HG03565 (cell line): ENCODE measurements around the gene CTSF.
"Not testable (repeated sequence)": the region's sequence is repeated elsewhere in the genome, so short reads cannot be mapped to it uniquely, and the experiment has no call there.

ENCODE experiments used
- ATAC-seq: cut with Tn5 transposase; IDR thresholded peaks from one replicate; pipeline ENCODE4 v1.9.1; 2021; ENCODE audit warnings: mild to moderate bottlenecking, moderate library complexity; ENCODE audit not compliant: unreplicated experiment

Gene CTSF

DNA sequence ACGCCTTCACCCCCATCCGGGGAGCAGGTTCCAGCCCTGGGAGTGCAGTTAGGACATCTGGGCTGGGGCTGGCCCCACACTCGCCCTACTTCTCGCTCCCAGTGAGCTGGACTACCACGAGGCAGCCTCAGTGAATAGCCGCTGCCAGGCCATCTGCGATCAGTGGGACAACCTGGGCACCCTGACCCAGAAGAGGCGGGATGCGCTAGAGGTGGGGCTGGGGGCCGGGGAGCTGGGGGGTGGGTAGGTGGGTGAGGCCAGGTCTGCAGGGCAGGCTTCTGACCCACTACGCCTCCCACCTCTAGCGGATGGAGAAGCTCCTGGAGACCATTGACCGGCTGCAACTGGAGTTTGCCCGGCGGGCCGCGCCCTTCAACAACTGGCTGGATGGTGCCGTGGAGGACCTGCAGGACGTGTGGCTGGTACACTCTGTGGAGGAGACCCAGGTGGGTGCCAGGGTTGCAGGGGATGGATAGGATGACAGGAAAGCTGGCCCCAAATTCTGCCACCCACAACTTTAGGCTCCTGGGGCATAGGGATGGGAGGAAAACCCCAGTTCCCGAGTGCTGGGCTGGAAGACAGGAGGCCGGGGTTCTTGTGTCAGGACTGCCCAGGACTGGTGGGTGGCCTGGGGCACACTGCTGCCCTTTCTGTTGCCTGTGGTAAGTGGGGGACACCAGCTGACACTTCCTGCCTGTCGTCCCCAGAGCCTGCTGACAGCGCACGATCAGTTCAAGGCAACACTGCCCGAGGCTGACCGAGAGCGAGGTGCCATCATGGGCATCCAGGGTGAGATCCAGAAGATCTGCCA, 8.3 kb downstream of the CTSF start:
- ATAC-seq = no peak

DNA sequence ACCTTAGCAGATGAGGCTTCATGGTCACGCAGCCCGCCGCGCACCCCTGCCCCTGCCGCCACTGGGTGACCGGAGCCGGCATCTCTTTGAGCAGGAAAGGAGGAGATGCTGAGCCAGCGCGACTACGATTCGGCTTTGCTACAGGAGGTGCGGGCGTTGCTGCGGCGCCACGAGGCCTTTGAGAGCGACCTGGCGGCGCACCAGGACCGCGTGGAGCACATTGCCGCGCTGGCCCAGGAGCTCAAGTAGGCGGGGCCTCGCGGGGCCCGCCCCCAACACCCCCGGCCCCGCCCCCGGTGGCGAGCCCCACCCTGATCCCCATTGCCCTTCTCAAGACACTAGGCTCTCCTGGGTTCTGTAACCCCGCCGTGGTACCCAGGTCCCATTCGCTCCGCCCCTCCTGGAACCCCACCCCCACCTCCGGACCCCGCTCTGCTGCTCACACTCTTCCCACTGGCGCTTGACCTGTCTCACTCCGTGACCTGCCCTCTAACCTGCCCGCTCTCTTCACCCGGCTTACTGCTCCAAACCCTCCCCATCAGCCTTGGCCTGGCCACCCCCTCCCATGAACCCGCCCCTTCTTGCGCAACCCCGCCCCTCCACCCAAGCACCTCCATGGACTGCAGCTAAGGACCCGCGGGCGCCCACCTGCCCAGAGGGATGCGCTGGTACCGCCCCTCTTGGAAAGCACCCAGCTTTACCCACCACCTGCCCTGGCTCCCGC, 9.1 kb downstream of the CTSF start:
- ATAC-seq = no peak

DNA sequence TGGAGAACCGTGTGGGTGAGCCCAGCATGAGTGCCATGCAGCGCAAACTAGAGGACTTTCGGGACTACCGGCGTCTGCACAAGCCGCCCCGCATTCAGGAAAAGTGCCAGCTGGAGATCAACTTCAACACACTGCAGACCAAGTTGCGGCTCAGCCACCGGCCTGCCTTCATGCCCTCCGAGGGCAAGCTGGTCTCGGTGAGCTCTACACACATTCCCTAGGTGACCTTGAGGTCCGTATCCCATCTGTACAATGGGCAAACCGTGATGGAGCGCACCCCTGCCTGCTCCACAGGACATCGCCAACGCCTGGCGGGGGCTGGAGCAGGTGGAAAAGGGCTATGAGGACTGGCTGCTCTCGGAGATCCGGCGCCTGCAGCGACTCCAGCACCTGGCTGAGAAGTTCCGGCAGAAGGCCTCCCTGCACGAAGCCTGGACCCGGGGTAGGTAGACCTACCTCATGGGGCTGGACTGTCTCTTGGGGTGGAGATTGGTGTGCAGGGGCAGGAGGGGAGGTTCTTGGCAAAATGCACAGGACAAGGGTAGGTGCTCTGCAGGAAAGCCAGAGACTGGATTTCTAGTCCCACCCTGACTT, 10.6 kb downstream of the CTSF start:
- no peak for ATAC-seq

DNA sequence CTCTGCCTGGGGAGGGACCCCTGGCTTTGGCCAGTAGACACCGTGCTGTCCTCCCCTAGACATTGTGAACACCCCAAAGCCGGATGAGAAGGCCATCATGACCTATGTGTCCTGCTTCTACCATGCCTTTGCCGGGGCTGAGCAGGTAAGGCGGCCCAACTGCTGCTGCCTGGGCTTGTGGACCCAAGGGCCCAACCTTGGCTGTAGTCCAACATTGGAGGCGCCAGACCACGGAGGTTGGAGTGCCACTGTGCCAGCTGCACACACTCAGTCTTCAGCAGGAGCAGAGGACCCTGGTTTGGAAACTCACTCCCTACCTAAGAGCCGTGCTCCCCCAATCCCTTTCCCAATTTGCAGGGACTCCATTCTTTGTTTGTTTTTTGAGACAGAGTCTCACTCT, 12.3 kb downstream of the CTSF start:
- no peak for ATAC-seq

DNA sequence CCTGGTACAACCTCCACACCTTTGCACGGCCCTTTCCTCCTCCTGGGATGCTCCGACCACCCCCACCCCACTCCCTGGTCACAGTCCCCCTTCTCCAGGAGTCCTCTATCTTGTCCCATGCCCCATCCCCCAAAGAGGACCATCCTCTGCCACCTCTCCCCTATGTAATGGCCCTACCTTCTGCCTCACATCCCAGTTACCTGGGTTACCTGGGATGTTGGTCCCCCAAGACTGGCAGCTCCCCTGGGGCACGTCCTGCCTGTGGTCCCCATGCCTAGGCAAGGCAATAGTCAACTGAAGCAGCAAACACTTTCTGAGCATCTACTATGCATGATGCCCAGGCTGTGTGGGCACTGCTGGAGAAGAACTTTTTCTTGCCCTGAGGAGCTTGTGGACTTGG, 13.0 kb downstream of the CTSF start:
- no peak for ATAC-seq

DNA sequence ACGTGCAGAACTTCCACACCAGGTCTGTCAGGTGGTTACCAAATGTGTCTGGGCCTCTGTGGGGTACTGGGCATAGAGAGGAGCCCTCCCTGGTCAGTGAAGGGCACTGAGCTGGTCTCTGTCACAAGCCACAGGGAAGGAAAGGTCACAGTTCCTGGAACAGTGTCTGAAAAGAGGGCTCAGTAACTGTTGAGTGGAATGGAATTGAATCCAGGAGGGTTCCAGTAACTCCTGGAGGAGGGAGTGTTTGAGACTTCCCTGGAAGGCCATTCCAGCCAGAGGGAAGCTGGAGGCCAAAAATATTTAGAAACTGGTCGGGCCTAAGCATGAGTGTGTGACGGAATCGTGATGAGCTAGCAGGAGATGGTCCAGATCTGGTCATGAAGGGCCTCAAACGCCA, 13.8 kb downstream of the CTSF start:
- no peak for ATAC-seq

DNA sequence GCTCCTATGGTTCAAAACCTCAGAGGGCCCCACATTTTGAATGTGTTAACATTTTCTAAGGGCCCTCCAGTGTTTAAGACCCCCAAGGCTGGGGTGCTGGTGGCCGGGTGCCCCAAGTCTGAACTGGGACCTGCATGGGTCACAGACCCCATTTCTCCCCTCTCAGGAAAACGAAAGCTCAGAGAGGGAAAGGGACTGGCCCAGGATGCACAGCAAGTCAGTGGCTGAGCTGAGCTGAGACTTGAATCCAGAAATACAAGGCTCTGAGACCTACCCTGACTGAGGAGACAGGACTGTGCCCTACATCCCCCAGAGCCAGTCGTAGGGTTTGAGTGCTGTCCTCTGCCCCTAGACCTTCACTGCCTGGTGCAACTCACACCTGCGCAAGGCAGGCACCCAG, 17.5 kb downstream of the CTSF start:
- ATAC-seq = no peak

DNA sequence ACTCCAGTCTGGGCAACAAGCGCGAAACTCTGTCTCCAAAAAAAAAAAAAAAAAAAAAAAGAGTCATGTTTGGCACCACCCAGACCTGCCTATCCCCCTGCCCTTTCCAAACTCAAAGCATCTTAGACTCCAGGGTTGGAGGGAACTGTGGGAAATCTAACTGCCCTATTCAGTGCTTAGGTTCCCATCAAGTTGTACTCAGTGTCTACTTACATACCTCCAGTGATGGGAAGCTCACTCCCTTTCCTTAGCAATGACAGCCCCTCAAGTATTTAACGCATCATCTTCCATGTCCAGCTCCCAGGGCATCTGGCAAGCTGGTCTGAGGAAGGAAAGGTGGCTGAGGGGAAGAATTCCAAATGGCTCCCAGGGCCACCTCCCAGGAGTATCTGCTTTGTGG, 18.7 kb downstream of the CTSF start:
- no peak for ATAC-seq

DNA sequence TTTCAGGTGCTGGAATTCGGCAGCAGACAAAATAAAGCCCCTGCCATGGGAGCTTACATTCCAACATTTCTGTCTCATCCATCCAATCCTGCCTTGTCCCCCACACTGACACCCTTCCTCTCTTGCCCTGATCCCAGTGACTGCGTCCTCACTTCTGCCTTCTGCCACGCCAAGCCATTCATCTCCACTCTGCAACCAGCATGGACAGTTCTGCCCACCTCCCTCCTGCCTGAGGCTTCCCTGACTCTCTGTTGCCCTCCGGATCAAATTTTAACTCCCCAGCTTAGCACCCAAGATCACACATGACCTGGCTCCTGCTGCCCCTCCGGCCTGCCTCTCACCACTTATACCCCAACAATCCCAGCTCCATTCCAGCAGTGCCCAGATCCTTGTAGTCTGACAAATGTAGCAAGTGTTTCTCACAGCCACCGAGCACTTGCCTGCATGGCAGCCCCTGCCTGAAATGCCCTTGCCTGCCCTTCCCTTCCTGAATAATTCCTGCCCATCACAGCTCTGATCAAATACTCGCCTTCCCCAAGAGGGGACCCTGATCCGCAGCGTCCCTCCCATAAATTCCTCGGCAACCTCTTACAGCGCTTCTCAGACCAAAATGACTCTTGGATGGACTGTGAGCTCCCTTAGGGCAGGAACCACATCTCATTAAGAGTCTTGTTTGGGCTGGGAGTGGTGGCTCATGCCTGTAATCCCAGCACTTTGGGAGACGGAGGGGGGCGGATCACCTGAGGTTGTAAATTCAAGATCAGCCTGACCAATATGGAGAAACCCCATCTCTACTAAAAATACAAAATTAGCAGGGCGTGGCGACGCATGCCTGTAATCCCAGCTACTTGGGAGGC, 19.4 kb downstream of the CTSF start:
- no peak for ATAC-seq

DNA sequence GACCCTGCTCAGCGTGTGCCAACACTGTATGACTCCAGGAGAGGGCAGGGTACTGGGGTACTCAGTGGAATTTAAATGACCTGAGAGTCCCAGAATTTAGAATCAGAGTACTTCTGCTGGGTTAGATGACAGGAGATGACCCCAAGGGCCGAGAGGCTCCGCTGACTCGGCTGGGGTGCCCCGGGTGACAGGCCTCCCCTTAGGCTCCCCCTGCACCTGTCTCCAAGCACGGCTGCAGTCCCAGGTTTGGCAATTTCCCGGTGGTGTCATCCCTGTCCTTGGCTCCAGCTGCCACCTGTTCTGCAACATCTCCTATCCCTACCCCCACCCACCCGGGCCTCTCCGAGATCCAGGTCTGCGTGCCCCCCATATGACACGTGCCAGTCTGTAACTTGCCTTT, 20.4 kb downstream of the CTSF start:
- ATAC-seq = no peak

DNA sequence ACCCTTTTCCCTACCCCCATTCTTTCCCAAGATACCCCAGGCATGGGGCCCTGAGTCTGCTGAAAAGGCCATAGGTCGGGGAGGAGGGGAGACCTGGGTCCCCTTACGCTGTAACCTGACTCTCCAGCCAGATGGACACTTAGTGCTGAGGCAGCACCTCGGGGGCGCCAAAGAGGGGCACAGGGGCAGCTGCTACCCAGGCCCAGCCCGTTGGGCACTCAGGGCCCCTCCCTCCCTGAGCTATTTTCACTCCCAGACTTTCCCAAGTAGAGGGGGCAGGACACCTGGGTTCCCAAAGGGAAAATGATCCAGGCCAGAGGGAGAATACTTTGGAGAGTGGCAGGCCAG, 20.8 kb downstream of the CTSF start:
- ATAC-seq = no peak

DNA sequence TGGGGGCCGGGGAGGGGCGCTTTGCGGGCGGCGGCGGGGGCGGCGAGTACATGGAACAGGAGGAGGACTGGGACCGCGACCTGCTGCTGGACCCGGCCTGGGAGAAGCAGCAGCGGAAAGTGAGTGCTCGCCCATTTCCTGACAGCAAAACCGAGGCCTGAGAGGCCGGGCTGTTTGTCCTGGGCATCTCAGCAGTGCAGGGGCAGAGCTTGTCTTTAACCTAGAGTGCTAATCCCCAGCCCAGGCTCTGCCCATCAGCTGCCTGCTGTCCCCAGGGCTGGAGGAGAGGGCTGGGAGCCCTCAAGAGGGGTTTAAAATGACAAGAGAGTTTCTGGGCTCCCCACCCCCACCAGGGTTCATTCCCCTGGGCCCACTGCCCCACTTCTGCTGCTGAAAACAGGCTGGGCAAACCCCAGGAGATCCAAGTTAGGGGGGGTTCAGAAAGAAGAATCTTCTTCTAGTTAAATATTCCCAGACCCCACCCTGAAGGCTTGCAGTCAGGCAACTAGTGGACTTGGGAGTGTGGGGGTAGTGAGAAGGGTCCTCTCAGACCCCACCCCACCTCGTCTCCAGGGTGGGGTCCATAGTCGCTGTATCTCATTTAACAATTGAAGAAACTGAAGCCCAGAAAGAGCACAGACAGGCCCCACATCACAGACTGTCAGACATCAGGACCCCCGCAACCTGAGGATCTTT, 21.3 kb downstream of the CTSF start:
- no peak for ATAC-seq

DNA sequence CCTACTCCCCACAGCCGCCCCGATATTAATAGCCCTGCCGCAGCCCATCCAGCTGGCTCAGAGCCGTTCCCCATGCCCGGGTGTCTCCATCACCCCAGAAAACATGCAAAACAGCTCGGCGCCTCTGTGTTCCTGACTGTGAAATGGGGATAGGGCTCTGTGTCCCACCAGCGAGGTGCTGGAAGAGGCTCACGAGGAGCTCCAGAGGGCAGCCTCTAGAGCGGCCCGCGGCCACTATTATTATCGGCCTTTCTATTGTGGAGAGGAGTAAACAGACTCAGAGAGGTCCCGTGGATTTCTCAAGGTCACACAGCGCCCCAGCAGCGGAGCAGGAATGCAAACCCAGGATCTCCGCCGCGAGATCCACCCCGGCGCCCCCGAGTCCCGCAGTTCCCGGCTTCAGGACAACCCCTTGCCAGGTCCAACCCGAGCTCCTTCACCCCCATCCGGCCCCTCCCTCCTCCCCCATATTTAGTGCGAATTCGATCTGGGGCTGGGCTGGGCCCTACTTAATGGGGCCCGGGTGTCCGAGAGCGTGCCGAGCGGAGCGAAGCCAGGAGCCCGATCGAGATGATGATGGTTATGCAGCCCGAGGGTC, 21.9 kb downstream of the CTSF start, which contains the start of gene ACTN3:
TSS of gene ACTN3 (plus strand) at position 536 of the 598 bp plus-strand sequence. CDS start at position 571, 35 bp downstream.
- ATAC-seq = peak; percentile 3

DNA sequence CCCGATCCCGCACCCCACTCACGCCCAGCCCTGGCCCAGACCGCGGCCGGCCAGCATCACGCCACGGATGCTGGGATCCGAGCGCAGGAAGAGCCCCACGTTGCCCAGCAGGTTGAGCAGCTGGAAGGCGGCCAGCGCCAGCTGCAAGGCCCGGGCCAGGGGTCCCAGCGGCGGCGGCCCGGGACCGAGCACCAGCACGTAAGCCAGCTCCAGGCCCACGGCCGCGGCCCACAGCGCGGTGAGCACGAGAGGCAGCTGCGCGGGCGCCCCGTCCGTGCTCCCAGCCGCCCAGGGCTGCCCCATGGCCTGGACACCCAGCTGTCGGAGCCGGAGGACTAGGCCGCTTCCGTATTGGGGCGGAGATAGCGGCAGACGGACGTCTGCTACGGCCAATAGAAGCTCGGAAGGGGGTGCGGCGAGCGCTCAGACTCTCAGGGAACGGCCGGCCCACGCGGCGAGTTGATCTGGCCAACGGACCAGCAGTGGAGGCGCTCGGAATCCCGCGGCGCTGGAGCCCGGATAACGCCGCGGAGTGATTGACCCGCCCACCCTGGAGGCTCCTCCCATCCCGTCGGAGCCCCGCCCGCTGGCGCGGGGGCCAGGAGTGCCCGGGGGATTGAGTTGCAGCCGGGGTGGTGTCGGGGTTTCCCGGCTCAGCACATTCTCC, 22.6 kb downstream of the CTSF start, which contains the start of gene ZDHHC24:
TSS of gene ZDHHC24 (minus strand) at position 348 of the 667 bp plus-strand sequence. CDS start at position 303, 45 bp downstream.
- peak; percentile 67 for ATAC-seq

DNA sequence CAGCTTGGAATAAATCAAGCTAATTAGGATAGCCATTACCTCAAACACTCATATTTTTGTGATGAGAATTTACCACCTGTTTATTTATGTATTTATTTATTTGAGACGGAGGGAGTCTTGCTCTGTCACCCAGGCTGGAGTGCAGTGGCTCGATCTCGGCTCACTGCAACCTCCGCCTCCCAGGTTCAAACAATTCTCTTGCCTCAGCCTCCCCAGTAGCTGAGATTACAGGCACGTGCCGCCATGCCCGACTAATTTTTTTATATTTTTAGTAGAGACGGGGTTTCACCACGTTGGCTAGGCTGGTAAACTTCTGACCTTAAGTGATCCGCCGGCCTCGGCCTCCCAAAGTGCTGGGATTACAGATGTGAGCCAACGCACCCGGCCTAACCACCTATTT, 23.5 kb downstream of the CTSF start:
- ATAC-seq = not testable (repeated sequence)

DNA sequence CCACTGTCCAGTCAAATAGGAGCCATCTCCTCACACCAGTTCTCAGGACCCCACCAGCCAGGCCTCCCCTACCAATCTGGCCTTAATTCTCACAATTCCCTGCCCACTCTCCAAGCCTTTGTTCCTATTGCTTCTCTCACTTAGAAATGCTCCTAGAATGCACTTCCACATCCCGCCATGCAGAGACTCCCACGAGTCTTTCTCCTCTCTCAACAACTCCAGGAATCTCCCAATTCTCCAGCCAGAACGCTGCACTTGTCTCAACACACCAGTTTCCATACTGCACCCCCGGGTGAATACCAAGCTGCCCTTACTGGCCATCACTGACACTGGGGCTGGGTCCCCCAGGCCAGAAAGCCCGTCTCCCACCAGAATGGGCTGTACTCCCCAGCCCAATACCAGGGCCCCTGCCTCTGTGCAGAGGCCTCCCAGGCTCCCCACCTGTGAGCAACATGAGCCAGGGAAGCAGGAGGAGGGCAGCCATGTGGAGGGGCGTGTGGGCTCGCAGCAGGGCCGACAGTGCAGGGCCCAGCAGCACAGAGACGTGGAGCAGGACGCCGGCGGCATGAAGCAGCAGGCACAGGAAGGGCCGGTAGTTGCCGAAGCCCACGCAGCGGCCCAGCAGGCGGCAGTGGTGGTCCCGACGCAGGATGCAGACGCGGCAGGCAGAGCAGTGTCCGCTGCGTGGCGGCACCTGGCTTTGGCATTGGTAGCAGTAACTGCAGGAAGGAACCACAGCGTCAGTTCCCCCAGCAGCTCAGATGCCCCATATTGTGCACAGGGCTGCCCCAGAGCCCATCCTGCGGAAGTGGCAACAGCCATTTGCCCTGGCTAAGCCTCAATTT, 24.9 kb downstream of the CTSF start:
- no peak for ATAC-seq

DNA sequence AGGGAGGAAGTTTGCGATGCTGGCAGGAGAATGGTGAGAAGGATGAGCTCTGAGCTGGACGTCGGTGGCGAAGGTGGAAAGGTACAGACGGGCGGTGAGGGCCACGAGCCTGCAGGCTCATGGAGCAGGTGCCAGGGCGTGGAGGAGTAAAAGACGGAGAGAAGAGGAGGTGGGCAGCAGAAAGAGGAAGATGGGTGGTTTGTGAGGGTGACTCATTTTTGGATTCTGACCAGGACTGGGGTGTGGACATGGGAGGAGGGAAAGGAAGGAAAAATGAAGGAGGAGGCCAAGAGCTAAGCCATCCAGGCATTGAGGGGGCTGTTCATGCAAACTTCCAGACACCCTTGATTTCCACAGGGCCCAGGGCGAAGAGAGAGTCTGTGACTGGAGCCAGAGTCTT, 26.0 kb downstream of the CTSF start:
- ATAC-seq = no peak

DNA sequence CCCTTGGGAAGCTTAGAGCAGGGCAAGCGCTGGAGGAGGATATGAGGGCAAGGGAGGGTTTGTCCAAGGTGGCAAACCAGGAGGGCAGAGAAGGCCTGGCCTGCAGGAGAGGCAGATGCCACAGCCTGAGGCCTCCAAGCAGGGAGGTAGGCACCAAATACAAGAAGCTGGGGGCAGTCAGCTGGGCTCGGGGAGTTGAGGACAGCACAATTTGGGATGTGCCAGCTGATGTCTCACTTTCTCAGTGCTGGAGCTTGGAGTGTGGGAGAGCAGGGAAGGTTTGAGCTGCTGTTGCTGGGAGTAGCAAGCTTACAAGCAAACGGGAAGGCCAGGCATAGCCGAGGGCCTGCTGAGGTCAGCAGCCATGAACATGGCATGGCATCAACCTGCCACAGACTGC, 26.5 kb downstream of the CTSF start:
- ATAC-seq = no peak

DNA sequence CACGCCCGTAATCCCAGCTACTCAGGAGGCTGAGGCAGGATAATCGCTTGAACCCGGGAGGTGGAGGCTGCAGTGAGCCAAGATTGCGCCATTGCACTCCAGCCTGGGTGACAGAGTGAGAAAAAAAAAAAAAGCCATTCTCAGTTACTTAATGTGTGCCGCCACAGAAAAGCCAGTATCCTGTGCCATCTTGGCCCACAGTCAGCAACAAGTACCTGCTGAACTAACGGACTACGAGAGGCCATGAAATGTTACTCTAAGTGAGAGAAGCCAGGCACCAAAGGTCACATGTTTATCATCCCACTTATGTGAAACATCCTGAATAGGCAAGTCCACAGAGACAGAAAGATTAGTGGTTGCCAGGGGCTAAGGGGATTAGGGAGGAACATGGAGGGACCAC, 27.8 kb downstream of the CTSF start:
- ATAC-seq = not testable (repeated sequence)
